Karpas-422 (cell line): Measurements from ENCODE around the gene DNAH5. TPM values are rescaled to one million over a fixed set of nuclear protein-coding genes. Genes with fewer than 3 reads are reported as not detected.

ENCODE experiments used
- DNase-seq: peaks from one replicate; pipeline ENCODE4 v3.0.0-alpha.2; 2015
- H2AFZ ChIP-seq: fragments of 200-600 bp; sonication (generic); 2 replicates; pipeline ENCODE4 v1.6.1; 2014; ENCODE audit warnings: antibody characterized with exemption, low read length, mixed read lengths
- H3K27ac ChIP-seq: fragments of 200-600 bp; sonication (generic); 2 replicates; pipeline ENCODE4 v1.5.1; 2014; ENCODE audit warnings: mild to moderate bottlenecking, low read length, moderate library complexity
- H3K27me3 ChIP-seq: fragments of 200-600 bp; sonication (generic); 2 replicates; pipeline ENCODE4 v1.6.1; 2014; ENCODE audit warnings: low read length, mixed read lengths
- H3K36me3 ChIP-seq: fragments of 200-600 bp; sonication (generic); 2 replicates; pipeline ENCODE4 v1.6.1; 2014; ENCODE audit warnings: low read length, mixed read lengths; ENCODE audit not compliant: insufficient read depth
- H3K4me1 ChIP-seq: fragments of 200-600 bp; sonication (generic); 2 replicates; pipeline ENCODE4 v1.6.1; 2014; ENCODE audit warnings: mild to moderate bottlenecking, low read length, mixed read lengths
- H3K4me2 ChIP-seq: fragments of 200-600 bp; sonication (generic); 2 replicates; pipeline ENCODE4 v1.6.1; 2014; ENCODE audit warnings: low read length, low read depth, mild to moderate bottlenecking; ENCODE audit not compliant: poor library complexity, severe bottlenecking
- H3K4me3 ChIP-seq: fragments of 200-600 bp; sonication (generic); 2 replicates; pipeline ENCODE4 v1.5.1; 2014; ENCODE audit warnings: mild to moderate bottlenecking, antibody characterized with exemption, low read length, mixed read lengths
- H3K79me2 ChIP-seq: fragments of 200-600 bp; sonication (generic); 2 replicates; pipeline ENCODE4 v1.6.1; 2014; ENCODE audit warnings: mild to moderate bottlenecking, low read length, mixed read lengths
- H3K9ac ChIP-seq: fragments of 200-600 bp; sonication (generic); 2 replicates; pipeline ENCODE4 v1.6.0; 2014; ENCODE audit warnings: low read length
- H3K9me2 ChIP-seq: fragments of 200-600 bp; sonication (generic), shearing (Covaris generic); replicated peaks from 2 replicates; pipeline ENCODE4 v1.6.0; 2014; ENCODE audit warnings: mild to moderate bottlenecking, low read length, moderate library complexity; ENCODE audit not compliant: insufficient read depth
- H3K9me3 ChIP-seq: fragments of 300-700, 200-600 bp; sonication (generic); 2 replicates; pipeline ENCODE4 v1.6.1; 2014; ENCODE audit warnings: low read length, mixed read lengths
- H4K20me1 ChIP-seq: fragments of 200-600 bp; sonication (generic); 2 replicates; pipeline ENCODE4 v1.6.1; 2014; ENCODE audit warnings: mild to moderate bottlenecking, antibody characterized with exemption, low read length, low read depth; ENCODE audit not compliant: insufficient read depth
- total RNA-seq: library from RNA; depleted of rRNA; stranded (reverse); fragments of >200 nt; shearing (Covaris generic); gene quantifications from 2 replicates; pipeline ENCODE4 v1.2.3, GENCODE V29; 2014; ENCODE audit warnings: low replicate concordance

The DNAH5 gene
- total RNA-seq, 1 experiment from 2014 or later: not detected

DNA sequence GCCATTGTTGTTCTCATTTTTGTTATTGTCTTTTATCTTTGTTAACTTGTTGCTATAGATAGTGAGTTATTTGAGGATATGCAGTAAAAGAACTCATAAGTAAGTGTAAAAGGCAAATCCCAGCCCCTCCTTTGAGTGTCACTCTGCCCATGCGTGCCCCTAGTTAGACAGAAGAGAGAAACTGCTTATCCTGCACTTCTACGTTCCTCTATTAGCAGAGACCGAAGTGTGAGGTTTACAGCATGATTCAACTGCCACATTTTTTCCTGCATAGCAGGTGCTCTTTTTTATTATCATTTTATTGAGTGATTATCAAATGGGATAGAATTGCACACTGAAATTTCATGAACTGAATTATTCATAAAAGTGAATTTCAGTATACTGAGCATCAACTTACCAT lies 12.0 kb upstream of the DNAH5 start:
- Histone ChIP-seq H2AFZ (no peak overlapping the region), H3K9me2 (no peaks in the 10 kb centered on the region), H3K4me1 (no peaks in the 10 kb centered on the region), H3K9ac (no peak overlapping the region), H3K27me3 (no peaks in the 10 kb centered on the region), H3K79me2 (no peaks in the 10 kb centered on the region), H3K9me3 (0 out of 2 replicates have a peak, but pooled peaks cover 4% of the 10 kb centered on the region), H4K20me1 (no peaks in the 10 kb centered on the region), H3K4me3 (no peak overlapping the region), H3K4me2 (no peak overlapping the region), H3K27ac (no peak overlapping the region), H3K36me3 (no peaks in the 10 kb centered on the region)
- DNase-seq: no peak

DNA sequence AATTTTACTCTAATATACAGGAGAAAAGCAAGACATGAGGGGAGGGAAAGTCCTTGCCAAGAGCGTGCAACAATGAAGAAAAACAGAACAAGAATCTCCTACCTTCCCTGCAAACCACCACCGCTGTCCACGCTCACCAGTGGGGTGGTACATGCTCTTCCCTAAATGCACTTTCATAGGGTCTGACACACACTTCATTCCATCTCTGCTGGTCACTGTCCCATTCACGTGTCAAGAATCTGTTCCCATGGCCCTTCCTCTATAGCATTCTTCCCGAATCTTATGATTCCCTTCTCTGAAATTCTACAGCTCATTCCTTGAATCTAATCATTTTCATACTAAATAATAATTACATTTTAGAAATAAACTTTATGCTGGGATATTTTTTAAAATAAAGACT lies 11.4 kb upstream of the DNAH5 start:
- Histone ChIP-seq H3K4me1 (no peaks in the 10 kb centered on the region), H3K27me3 (no peaks in the 10 kb centered on the region), H3K9me3 (0 out of 2 replicates have a peak, but pooled peaks cover 4% of the 10 kb centered on the region), H4K20me1 (no peaks in the 10 kb centered on the region), H2AFZ (no peak overlapping the region), H3K27ac (no peak overlapping the region), H3K9me2 (no peaks in the 10 kb centered on the region), H3K36me3 (no peaks in the 10 kb centered on the region), H3K4me3 (no peak overlapping the region), H3K79me2 (no peaks in the 10 kb centered on the region), H3K4me2 (no peak overlapping the region), H3K9ac (no peak overlapping the region)
- DNase-seq: no peak

- no peak overlapping the region for H3K9ac ChIP-seq
- no peak overlapping the region for H3K4me3 ChIP-seq
- no peaks in the 10 kb centered on the region for H3K4me1 ChIP-seq
- H3K27me3 ChIP-seq: no peaks in the 10 kb centered on the region
- H3K79me2 ChIP-seq: no peaks in the 10 kb centered on the region
- H4K20me1 ChIP-seq: no peaks in the 10 kb centered on the region
- H3K27ac ChIP-seq: no peak overlapping the region
- H2AFZ ChIP-seq: no peak overlapping the region
- no peaks in the 10 kb centered on the region for H3K36me3 ChIP-seq
- peaks cover 12% of the 10 kb centered on the region for H3K9me3 ChIP-seq
- no peak overlapping the region for H3K4me2 ChIP-seq
- no peaks in the 10 kb centered on the region for H3K9me2 ChIP-seq
- no peak for DNase-seq
Observed at GRCh38 chr5:13946111-13946510, 1.6 kb upstream of the DNAH5 start.

DNA sequence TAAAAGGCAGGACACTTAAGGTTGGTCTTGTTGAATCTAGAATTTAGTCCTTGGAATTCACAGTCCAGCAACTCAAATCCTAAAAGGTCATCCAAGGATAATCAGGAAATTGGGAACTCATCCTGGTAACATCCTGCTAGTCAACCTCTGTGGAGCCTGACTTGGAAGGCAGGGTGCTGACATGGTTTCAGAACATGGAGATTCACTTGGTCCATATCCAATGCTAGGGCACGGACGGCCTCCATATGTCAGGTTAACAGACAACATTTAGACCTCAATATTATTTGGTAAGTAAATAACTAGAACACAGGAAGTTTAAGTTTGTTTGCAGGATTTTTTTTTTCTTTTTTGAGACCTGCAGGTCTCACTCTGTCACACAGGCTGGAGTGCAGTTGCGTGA lies 783 bp upstream of the DNAH5 start:
- Histone ChIP-seq H2AFZ (no peak overlapping the region), H3K4me1 (no peaks in the 10 kb centered on the region), H3K9me3 (peaks cover 12% of the 10 kb centered on the region), H3K9me2 (no peaks in the 10 kb centered on the region), H3K79me2 (no peaks in the 10 kb centered on the region), H4K20me1 (no peaks in the 10 kb centered on the region), H3K27ac (no peak overlapping the region), H3K4me2 (no peak overlapping the region), H3K27me3 (no peaks in the 10 kb centered on the region), H3K9ac (no peak overlapping the region), H3K36me3 (no peaks in the 10 kb centered on the region), H3K4me3 (no peak overlapping the region)
- no peak for DNase-seq

DNA sequence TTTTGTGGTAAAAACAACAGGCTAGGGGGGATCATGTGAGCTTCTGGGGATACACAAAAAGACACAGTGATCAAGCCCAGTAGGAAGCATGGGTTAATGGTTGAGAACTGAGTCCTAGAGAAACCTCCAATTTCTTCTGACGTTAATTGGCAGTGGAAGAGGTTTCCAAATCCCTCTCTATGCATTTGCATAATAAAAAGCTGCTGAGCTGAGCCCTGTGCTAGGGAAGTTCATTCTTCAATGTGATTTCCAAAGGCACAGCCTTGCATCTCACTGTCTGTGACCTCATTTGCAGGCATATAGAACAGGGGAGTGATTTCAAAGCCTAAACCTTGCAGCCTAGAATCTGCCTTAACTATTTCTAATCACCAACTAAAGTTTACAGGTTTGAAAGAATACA lies 812 bp downstream of the DNAH5 start:
- no peaks in the 10 kb centered on the region for H3K9me2 ChIP-seq
- no peaks in the 10 kb centered on the region for H4K20me1 ChIP-seq
- no peak overlapping the region for H2AFZ ChIP-seq
- H3K27me3 ChIP-seq: no peaks in the 10 kb centered on the region
- no peak overlapping the region for H3K4me3 ChIP-seq
- H3K79me2 ChIP-seq: no peaks in the 10 kb centered on the region
- no peaks in the 10 kb centered on the region for H3K36me3 ChIP-seq
- peaks cover 14% of the 10 kb centered on the region for H3K9me3 ChIP-seq
- no peak for DNase-seq
- H3K9ac ChIP-seq: no peak overlapping the region
- H3K4me2 ChIP-seq: no peak overlapping the region
- no peaks in the 10 kb centered on the region for H3K4me1 ChIP-seq
- no peak overlapping the region for H3K27ac ChIP-seq

DNA sequence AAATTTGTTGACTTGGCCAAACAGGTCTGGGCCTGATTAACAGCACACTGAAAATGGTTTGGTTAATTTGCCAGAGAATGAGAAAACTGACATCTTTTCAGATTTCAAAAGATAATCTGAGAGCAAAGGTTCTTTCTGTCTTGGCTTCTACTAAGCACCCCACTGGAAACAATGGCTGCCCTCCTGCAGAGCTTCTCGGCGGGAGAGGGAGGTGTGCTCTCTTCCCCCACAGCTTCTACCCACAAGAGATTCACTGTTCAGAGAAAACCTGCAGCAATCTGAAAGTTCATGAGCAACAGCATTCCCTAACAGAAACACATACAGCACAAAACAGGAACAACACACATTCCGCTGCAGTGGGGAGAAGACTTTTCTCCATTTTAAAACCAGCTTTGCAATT lies 3.0 kb downstream of the DNAH5 start:
- H2AFZ ChIP-seq: no peak overlapping the region
- H3K9me2 ChIP-seq: no peaks in the 10 kb centered on the region
- peaks cover 17% of the 10 kb centered on the region; the same call in 1 of the 2 replicates for H3K9me3 ChIP-seq
- H3K4me2 ChIP-seq: no peak overlapping the region
- no peaks in the 10 kb centered on the region for H4K20me1 ChIP-seq
- no peaks in the 10 kb centered on the region for H3K27me3 ChIP-seq
- H3K4me1 ChIP-seq: no peaks in the 10 kb centered on the region
- no peak overlapping the region for H3K4me3 ChIP-seq
- H3K36me3 ChIP-seq: no peaks in the 10 kb centered on the region
- no peak overlapping the region for H3K9ac ChIP-seq
- H3K27ac ChIP-seq: no peak overlapping the region
- H3K79me2 ChIP-seq: no peaks in the 10 kb centered on the region
- no peak for DNase-seq

- no peaks in the 10 kb centered on the region for H3K27me3 ChIP-seq
Observed at GRCh38 chr5:13939638-13940037, 4.8 kb downstream of the DNAH5 start.

GRCh38 chr5:13934921-13935320 lies 9.6 kb downstream of the DNAH5 start:
- no peaks in the 10 kb centered on the region for H3K79me2 ChIP-seq
- H3K27ac ChIP-seq: no peak overlapping the region
- no peak overlapping the region for H2AFZ ChIP-seq
- H3K27me3 ChIP-seq: no peaks in the 10 kb centered on the region
- H4K20me1 ChIP-seq: no peaks in the 10 kb centered on the region
- H3K4me2 ChIP-seq: no peak overlapping the region
- H3K4me3 ChIP-seq: no peak overlapping the region
- DNase-seq: no peak
- H3K36me3 ChIP-seq: no peaks in the 10 kb centered on the region
- no peaks in the 10 kb centered on the region for H3K9me2 ChIP-seq
- no peaks in the 10 kb centered on the region for H3K4me1 ChIP-seq
- H3K9me3 ChIP-seq: peaks cover 28% of the 10 kb centered on the region
- no peak overlapping the region for H3K9ac ChIP-seq

More at GRCh38 chr5:13939638-13940037, 4.8 kb downstream of the DNAH5 start:
- H3K4me2 ChIP-seq: no peak overlapping the region
- H3K9me3 ChIP-seq: peaks cover 11% of the 10 kb centered on the region; the same call in 1 of the 2 replicates
- H2AFZ ChIP-seq: no peak overlapping the region
- DNase-seq: no peak
- no peaks in the 10 kb centered on the region for H3K36me3 ChIP-seq
- no peaks in the 10 kb centered on the region for H3K4me1 ChIP-seq
- no peak overlapping the region for H3K9ac ChIP-seq
- no peaks in the 10 kb centered on the region for H4K20me1 ChIP-seq
- H3K79me2 ChIP-seq: no peaks in the 10 kb centered on the region
- no peak overlapping the region for H3K27ac ChIP-seq
- H3K4me3 ChIP-seq: no peak overlapping the region
- no peaks in the 10 kb centered on the region for H3K9me2 ChIP-seq

GRCh38 chr5:13934125-13934524 lies 10.4 kb downstream of the DNAH5 start:
- no peak overlapping the region for H3K4me3 ChIP-seq
- no peaks in the 10 kb centered on the region for H4K20me1 ChIP-seq
- no peak overlapping the region for H2AFZ ChIP-seq
- no peak overlapping the region for H3K9ac ChIP-seq
- DNase-seq: no peak
- no peak overlapping the region for H3K27ac ChIP-seq
- H3K4me1 ChIP-seq: no peaks in the 10 kb centered on the region
- no peaks in the 10 kb centered on the region for H3K36me3 ChIP-seq
- no peaks in the 10 kb centered on the region for H3K9me2 ChIP-seq
- no peaks in the 10 kb centered on the region for H3K79me2 ChIP-seq
- no peak overlapping the region for H3K4me2 ChIP-seq
- peaks cover 31% of the 10 kb centered on the region for H3K9me3 ChIP-seq
- H3K27me3 ChIP-seq: no peaks in the 10 kb centered on the region
